NCI-H345 treated with DMSO at 0.1 percent for 48 hours (cell line): ENCODE measurements around the gene CNOT1.
"Not testable (repeated sequence)": the region's sequence is repeated elsewhere in the genome, so short reads cannot be mapped to it uniquely, and the experiment has no call there.

ENCODE experiments used
- DNase-seq: peaks from one replicate; lab custom pipeline; 2025; ENCODE audit not compliant: unreplicated experiment; lab: John Stamatoyannopoulos, UW

Gene CNOT1

DNA sequence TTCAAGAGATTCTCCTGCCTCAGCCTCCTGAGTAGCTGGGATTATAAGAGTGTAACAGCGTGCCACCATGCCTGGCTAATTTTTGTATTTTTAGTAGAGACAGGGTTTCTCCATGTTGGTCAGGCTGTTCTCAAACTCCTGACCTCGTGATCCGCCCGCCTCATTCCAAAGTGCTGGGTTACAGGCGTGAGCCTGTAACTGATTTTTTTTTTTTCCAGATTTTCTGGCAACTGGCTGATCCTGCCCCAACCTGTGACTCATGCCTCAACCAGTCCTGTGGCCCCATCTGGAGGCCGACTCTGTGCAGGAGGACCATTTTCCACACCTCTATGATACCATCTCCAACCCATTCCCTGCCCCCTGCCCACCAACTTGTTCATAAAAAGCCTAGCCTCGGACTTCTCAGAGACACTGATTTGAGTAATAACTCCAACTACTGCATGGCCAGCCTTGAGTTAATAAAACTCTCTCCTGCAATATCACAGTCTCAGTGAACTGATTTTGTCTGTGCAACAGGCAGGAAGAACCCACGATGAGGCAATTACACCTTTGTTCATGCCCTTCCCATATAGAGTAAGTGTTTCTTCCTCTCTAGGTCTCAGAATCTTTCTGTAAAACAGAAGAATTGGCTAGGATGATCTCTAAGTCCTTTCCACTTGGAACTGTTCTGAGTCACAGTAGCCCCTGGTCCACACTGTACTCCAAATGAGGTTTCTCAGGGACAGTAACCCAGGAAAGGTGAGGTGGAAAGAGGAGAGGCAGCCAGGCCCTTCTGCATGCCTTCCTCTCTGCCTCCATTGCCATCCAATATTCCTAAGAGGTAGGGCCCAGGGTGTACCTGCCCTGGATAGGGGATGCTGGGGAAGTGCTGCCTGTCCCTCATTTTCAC lies 8.8 kb upstream of the CNOT1 start:
- no peak for DNase-seq

DNA sequence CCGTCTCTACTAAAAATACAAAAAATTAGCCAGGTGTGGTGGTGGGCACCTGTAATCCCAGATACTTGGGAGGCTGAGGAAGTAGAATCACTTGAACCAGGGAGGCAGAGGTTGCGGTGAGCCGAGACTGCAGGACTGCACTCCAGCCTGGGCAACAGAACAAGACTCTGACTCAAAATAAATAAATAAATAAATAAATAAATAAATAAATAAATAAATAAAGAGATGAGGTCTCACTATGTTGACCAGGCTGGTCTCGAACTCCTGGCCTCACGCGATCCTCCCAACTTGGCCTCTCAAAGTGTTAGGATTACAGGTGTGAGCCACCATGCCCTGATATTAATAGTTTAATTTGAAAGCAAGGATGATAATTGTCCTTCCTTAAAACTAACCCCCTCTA lies 7.4 kb upstream of the CNOT1 start:
- not testable (repeated sequence) for DNase-seq

DNA sequence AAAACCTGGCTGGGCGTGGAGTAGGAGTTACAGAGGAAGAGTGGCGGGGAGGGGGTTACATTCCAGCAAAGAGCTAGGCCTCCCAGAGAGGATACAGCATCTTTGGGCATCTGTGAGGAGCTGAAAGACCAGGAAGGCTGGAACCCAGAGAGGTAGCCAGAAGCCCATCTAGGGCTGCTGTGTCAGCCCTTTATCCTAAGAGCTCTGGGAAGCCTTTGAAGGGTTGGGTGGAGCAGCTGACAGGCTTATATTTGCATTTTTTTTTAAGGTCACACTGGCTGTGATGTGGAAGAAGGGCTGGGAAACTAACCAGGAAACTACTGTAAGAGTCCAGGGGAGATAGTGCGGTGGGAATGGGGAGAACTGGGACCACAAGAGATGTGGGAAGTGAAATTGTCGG lies 6.8 kb upstream of the CNOT1 start:
- DNase-seq, result no peak

DNA sequence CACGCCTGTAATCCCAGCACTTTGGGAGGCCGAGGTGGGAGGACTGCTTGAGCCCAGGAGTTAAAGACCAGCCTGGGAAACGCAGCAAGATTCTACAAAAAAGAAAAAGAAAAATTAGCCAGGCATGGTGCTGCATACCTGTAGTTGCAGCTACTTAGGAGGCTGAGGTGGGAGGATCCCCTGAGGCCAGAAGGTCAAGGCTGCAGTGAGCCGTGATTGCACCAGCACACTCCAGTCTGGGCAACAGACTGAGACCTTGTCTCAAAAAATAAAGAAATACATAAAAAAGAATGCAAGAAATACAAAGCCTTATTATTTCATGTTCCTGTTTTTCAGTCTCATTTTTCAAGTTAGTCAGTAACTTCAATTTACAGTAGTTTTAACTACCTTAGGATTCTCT lies 5.9 kb upstream of the CNOT1 start:
- DNase-seq, result no peak

DNA sequence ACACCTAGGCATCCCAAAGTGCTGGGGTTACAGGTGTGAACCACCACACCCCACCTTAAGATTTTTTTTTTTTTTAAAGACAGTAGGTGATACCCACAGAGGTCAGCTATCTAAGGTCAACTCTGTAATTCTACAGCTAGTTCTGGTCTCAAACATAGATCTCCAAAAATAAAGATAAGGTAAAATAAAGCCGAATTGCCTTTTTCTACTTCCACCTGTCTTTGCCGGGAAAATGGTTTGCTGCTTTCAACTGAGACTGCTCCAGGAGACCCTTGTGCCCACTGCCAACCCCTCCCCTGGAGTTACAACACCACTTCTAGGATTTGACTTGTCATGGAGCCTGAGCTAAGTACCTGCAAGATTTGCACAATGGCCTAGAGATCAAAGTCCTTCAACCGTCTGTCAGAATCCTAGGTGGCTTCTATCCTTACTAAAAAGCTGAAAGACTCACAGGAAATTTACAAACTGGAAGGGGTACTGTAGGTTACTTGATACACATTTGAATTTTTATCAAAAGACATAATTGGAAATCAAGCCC lies 4.7 kb upstream of the CNOT1 start:
- DNase-seq, result no peak

DNA sequence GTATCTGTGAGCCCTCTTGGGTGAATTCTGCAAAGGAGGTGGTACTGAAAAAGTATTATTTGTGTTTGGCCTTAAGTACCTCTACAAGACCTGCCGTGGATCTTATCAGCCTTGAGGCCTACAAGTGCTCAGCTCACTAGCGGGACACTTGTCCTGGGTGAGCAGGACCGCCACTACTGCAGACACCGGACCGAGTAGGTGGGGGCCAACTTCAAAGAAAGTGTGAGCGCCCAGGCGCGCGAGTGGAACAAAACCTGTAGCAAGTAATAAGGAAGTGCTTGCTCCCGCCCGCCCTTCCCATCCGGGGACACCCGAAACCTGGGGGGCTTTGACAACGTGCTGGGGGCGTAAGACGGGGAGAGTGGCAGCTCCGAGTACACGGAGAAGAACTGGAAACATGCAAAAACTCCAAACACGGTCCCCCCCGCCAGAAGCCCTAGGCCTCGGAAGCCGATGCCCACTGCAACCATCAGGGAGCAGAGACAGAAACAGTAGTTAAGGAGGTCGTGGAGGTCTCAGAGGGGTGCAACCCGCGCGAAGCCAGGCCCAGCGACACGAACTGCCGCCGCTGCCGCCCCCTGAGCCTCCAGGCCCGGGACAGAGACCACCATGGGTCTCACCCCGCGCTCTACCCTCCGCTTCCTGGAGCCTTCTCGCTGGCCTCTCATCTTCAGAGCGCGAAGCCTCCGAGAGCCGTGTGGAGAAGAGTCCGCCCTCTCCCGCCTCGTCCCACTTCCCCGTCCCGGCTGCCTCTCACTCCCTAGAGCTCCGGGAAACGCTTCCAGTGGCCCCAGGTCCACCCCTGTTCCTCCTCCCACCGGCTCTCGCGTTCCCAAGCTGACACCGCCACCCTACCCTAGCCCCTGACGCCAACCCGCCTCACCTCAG lies 537 bp downstream of the CNOT1 start:
- no peak for DNase-seq

DNA sequence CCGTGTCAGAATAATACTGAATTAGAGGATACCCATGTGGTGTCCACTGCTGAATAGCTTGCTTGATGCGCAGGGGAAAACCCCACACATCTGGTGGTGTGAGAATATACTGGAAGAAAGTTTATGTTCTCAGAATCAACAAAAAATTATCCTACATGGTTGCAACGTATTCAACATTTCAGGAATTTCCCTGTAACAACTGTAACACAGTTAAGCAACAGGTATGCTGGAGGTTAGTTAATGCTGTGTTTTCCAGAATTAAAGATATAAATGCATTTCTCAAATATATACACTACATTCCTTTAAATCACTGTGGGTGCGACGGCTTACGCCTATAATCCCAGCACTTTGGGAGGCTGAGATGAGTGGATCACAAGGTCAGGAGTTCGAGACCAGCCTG lies 5.4 kb downstream of the CNOT1 start:
- DNase-seq, result no peak

DNA sequence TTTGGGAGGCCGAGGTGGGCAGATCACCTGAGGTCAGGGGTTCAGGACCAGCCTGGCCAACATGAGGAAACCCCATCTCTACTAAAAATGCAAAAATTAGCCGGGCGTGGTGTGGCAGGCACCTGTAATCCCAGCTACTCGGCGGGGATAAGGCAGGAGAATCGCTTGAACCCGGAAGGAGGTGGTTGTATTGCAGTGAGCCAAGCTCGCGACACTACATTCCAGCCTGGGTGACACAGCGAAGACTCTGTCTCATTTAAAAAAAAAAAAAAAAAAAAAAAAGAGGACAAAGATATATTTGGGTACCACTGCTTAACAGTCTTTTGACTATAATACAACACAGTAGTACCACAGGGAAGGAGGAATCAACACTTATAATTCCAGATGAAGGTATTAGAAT lies 9.2 kb downstream of the CNOT1 start:
- no peak for DNase-seq

DNA sequence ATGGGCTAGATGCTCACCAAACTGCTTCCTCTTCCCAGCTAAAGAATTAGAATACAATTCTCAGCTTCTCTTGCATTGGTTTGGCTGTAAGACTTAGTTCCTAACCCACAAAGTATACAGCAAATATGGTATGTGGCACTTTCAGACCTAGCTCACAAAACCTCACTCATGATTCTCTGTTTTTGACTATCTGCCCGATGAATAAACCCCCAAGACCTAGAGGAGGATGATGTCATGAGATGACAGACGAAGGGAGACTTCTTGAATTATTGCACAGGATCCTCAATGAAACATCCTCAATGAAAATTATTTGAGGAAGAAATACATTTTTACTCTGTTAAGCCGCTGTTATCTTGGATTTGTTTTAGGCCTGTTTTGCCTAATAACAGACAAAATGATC lies 14.3 kb downstream of the CNOT1 start:
- DNase-seq, result no peak

DNA sequence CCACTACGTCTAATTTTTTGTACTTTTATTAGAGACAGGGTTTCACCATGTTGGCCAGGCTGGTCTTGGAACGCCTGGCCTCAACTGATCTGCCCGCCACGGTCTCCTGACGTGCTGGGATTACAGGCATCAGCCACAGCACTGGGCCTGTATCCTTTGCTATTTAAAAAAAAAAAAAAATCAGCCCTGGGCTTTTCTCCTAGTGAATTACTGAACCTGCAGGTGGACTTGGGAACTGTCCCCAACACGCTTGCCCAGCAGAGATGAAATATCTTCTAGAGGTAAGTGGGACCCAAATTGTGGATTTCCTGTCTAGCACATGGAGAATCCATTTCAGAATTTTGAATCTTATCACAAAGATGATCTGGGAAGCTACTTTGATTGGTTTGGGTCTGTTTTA lies 14.8 kb downstream of the CNOT1 start:
- no peak for DNase-seq

DNA sequence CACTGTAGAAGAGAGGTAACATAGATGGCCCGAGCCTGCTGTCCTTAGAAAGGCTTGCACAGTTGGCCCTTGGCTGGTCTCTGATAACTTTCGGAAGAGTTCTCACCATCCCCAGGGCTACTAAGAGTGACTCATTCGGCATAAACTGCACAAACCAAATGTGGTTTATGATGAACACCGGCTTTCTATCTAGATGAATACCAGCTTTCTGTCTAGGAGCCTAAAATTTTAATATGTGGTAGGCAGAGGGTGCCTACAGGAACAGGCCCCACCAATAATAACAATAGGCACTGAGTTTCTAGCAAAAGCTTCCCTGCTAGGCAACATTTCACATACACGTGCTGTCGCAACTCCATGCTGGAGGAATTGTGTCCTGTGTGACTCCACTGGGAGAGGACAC lies 15.4 kb downstream of the CNOT1 start:
- no peak for DNase-seq

DNA sequence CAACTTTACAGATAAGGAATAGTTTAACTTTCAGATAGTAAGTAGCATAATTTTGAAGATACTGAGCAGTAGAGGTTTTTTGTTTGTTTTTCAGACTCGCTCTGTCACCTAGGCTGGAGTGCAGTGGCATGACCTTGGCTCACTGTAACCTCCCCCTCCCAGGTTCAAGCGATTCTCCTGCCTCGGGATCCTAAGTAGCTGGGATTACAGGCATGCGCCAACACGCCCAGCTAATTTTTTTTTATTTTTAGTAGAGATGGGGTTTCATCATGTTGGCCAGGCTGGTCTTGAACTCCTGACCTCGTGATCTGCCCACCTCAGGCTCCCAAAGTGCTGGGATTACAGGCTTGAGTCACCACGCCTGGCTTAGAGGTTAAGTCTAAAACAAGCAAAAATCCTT lies 16.7 kb downstream of the CNOT1 start:
- DNase-seq, result not testable (repeated sequence)

DNA sequence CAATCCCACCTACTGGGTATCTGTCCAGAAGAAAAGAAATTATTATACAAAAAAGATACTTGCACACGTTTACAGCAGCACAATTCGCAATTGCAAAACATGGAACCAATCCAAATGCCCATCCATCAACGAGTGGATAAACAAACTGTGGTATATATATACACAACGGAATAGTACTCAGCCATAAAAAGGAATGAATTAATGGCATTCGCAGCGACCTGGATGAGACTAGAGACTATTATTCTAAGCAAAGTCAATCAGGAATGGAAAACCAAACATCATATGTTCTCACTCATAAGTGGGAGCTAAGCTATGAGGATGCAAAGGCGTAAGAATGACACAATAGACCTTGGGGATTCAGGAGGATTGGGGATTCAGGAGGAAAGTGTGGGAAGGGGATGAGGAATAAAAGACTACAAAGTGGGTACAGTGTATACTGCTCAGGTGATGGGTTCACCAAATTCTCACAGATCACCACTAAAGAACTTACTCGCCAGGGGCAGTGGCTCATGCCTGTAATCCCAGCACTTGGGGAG lies 21.0 kb downstream of the CNOT1 start:
- DNase-seq, result no peak

DNA sequence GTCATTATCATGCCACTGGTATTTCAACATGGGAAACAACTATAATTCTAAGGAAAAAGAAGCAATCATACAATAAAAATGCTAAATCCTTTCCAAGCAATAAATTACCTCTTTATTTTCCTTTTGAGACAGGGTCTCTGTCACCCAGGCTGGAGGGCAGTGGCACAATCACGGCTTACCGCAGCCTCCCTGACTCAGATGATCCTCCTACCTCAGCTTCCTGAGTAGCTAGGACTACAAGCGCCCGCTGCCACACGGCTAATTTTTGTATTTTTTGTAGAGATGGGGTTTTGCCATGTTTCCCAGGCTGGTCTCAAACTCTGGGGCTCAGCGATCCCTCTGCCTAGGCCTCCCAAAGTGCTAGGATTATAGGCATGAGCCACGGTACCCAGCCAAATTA lies 24.1 kb downstream of the CNOT1 start:
- DNase-seq, result no peak

DNA sequence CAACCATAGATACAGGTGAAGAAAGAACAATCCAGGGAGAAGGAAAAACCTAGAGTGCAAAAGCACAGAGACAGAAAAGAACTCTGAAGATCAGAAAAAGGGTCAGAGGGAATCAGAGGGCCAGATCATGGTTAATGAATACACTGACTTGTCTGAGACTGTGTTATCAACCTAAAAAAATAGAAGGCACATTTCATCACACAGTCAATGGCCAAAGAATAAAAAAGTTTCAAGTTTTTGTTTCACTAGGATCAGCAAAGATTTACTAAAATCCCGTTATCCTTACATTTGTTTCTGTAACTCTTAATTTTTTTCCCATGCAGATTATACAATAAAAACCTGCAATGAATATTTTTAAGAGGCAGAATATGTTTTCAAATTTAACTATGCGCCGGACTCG lies 38.5 kb downstream of the CNOT1 start:
- DNase-seq, result no peak

DNA sequence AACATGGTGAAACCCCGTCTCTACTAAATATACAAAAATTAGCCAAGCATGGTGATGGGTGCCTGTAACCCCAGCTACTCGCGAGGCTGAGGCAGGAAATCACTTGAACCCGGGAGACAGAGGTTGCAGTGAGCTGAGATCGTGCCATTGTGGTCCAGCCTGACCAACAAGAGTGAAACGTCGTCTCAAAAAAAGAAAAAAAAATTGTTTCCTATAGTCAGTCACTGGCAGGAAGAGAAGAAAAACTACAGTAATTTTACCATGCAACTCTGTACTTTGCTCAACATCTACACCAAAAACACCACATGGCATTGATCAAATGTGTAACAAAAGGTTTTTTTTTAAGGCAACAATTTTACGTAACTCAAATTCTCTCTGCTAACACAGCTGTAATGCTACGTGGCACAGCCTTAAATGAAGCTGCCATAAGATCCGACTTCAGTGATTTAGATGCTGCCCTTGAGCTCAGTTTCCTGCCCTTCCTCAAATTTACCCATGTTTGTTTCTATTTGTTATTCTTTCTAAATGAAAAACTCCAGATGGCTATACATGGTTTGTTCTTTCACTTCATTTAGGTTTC lies 40.2 kb downstream of the CNOT1 start:
- DNase-seq, result no peak

DNA sequence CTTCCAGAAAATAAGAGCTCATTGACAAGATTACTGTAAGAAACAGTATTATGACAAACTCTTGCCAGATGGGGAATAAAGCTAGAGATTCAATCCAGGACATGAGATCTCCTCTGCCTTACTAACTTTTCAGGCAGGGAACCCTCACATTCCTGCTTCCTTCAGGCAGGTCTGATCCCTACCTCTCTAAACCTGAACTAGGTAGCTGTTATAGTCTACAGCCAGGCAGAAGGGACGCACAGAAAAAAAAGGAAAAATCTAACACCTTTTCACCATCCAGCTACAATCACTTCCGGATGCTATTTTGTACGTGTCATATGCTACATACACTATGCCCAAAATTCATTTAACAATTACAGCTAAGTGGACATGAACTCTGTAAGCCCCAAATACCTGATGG lies 41.2 kb downstream of the CNOT1 start:
- DNase-seq, result no peak

DNA sequence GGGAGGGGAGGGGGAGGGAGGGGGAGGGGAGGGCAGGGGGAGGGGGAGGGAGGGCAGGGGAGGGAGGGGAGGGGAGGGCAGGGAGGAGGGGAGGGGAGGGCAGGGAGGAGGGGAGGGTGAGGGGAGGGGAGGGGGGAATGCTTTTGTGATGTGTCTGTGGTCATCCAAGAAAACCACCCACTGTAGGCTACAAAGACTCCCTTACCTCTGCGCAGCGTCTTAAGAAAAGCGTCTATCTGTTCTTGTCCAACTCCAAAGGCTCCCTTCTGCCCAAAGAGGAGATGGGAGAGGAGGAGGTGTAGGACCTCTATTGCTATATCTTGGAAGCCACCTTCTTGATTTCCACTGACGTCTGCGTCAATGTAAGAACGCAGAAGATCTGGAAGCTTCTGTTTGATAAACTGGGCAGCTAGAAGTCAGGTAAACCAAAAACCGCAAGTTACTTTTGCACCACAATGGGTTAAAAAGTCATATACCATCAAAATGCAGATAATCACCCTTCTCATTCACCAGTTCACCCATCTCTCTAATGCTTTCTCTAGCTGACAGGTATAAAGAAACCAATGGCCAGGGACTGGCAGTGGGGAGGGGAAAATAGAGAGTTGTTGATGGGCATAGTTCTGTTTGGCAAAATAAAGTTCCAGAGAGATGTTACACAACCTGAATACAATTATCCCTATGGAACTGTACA lies 43.1 kb downstream of the CNOT1 start:
- no peak for DNase-seq

DNA sequence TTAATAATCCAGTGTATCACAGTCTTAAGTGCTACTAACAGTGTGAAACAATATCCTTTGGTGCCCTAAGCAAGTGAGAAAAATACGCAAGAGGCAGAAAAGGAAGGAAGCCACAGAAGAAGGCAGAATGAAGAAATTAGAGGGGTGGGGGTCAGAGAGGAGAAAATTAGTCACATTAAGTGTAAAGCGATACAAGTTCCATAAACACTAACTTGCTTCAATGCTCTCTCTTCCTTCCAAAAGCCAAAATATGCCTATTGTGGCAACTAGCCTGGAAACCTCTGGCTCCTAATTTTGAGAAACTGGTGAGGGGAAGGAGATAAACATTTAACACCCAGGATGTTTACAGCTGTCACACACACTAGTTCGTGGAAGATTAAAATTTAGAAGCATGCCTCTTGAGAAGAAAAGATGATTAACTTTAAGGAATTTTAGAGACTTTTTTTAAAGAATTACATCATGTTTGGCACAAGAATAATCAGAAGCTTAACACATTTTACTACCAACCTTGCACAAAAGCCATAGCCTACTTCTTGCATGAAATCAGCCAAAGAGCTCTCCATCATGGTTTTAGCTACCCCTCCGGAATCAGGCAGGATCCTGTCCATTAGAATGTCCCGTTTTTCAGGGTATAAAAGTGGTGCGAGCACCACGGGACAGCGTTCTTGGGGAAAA lies 44.7 kb downstream of the CNOT1 start:
- DNase-seq, result no peak
